Midbrain (tissue), 1 donor: ENCODE measurements around the gene HOXB3.

Experiments used
- DNase-seq: peaks from one replicate; lab custom pipeline; 2025; lab: John Stamatoyannopoulos, UW

Gene HOXB3

DNA sequence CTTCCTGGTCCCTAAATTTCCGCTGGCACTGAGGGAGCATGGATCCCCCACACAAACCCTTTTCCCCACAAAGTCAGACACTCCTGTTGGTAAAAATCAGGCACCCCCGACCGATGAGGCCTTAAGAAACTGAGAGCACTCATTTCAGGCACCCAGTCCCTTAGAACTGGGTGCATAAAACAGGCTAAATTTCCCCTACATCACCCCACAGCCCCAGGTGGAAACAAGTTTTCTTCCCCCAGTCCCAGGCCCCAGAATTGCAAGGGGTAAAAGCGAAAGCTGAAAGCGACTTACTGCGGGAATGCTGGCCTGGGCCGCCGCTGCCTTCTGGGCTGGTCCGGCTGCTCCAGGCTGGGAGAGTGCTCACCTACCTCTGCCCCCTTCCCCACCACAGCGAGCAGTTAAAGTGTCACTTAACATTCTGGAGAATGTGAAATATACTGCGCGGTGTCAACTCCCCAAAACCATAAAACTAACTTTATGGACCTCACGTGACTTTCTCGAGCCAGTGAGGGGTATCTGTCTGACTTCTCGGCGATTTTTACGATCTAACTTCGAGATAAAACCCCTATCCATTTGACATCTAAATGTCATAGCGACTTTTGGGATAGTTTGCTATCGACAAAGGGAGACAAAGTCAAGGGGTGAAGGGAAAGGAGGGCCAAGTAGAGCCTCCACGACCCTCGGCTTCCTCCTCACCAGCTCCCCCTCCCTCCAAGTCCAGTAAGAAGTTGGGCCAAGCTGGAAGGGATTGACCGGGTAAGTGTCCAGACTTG is at the start of gene HOXB3:
TSS of gene HOXB3 (minus strand) at position 411 of the 776 bp plus-strand sequence. CDS start 37,767 bp downstream, outside the sequence.
- DNase-seq: no peak

DNA sequence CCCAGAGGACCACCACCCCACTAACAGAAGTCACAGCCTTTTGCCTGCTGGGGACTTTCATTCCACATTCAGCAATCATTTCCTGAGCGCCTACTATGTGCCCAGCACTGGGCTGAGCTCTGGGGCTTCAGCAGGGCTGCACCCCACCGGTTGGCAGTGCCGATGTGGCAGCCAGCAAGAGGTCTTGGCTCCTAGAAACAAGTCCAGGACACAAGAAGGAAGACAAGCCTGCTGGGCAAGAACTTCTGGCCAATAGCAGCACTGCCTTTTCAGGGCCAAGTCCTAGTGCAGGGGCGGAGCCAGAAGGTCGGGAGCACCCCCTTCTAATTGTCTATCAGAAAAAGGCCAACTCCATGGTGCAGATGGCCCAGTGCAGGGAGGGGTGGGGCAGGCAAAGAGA is 49.1 kb upstream of the HOXB3 start:
- DNase-seq: no peak

DNA sequence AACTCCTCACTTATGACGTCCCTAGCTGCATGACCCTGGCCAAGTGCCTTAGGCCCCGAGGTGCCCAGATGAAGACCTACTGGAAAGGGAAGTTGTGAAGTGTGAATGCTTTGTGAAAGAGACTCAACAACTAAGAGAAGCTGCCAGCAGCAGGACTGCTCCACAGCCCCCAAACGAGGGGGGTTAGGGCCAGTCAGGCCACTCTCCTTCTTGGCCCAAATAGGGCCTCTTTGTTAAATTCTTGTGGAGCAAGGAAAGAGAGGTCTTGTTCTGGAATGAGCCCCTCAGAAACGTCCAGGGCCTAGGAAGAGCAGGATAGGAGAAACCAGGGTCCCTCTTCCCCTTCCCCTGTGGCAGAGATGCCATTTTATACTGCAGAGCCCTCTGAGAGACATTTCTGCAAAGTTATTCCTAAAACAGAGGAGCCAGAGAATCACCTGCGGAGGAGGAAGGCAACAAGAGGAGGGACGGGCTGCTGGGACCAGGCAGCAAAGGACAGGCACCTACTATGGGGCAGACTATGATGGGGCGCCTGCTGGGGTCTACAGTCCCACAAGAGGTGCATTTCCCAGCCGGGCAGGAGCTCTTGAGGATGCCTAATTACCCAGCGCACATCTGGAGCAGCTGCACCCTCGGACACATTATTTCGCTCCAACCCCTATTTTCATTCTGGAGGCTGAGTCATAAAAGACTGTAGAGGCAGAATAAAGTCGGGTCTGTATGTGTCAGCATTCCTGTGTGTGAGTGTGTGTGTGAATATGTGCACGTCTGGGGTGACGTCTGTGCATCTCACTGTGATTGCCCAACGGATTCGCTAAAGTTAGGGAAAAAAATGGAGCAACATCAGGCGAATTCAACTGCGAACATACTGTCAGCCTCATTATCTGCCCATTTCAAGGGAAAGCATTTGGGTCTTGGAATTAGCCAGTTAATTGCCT is 47.6 kb upstream of the HOXB3 start:
- no peak for DNase-seq

GRCh38 chr17:48636177-48637018 is 46.4 kb upstream of the HOXB3 start:
- no peak for DNase-seq

- no peak for DNase-seq
Measured at GRCh38 chr17:48634493-48635208, 44.6 kb upstream of the HOXB3 start.

GRCh38 chr17:48633266-48633677 is 43.2 kb upstream of the HOXB3 start:
- DNase-seq: no peak

DNA sequence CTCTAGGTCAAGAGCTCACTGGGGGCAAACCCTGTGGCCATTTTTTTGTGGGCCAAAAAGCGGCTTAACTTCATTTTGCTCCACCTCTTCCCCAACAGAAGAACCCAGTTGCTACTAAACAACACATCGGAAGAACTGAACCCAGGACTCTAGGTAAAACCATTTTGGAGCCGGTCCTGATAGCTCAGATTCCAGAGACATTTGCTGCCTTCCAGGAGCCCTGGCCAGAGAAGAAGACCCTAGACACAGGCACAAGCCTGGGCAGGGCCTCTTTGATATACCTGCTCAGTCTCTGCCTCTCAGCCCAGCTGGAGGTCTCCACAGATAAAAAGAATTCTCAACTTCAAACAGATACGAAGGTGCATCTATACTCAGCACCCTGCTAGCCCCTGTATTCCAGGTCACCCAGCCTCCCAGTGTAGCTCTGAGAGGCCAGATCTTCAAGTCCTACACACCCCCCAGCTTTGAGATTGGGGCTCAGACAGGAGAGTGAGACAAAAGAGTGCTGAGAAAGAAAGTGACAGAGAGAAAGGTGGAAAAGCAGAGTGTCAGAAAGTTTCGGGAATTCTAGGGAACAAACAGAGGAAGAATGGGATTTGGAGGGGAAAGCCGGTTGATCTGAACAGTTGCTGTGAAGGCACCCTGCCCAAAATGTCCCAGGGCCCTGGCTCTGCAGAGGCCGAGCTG is 42.7 kb upstream of the HOXB3 start:
- DNase-seq: no peak

- no peak for DNase-seq
Measured at GRCh38 chr17:48631693-48632578, 41.9 kb upstream of the HOXB3 start.

GRCh38 chr17:48630925-48631692 is 41.1 kb upstream of the HOXB3 start:
- DNase-seq: no peak

DNA sequence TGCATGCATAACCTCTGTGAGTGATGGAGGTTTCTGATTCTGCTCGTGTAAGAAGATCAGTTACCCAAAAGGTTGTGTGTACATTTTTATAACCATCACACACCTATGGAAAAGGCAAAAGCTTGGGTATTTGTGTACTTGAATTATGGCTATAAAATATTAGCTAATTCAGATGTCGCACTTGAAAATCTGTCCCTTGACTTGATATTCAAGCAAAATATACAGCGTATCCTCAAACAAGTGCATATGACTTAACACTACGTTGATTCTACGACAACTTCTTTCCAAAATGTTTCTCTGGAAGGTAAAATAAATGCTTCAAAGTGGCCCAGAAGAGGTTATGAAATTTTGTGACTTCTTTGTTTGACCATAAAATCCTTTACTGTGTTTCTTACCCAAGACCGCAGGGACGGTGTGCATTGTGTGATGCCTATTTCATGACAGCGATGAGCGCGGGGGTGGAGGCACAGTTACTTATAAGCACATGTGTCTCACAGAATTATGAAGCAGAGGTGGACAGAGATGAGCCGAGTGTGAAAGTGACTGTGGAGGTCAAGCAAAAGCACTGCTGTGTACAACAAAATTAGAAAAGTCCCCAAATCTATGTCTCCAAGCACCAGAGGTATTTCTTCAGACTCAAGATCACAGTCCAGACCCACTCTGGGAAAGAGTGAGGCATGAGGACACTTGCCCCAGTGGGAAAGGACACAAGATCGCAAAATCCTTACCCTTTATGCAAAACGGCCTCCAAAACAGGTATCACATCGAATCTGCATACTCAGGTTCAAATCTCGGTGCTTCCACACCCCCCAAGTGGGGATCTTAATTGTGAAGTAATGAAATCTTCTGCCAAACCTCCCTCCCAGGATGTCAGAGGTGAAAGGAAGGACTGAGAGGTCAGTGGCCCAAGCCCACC is 40.2 kb upstream of the HOXB3 start:
- DNase-seq: no peak

GRCh38 chr17:48629411-48629759 is 39.3 kb upstream of the HOXB3 start:
- DNase-seq: no peak

GRCh38 chr17:48628649-48629410 is 38.8 kb upstream of the HOXB3 start:
- DNase-seq: no peak

DNA sequence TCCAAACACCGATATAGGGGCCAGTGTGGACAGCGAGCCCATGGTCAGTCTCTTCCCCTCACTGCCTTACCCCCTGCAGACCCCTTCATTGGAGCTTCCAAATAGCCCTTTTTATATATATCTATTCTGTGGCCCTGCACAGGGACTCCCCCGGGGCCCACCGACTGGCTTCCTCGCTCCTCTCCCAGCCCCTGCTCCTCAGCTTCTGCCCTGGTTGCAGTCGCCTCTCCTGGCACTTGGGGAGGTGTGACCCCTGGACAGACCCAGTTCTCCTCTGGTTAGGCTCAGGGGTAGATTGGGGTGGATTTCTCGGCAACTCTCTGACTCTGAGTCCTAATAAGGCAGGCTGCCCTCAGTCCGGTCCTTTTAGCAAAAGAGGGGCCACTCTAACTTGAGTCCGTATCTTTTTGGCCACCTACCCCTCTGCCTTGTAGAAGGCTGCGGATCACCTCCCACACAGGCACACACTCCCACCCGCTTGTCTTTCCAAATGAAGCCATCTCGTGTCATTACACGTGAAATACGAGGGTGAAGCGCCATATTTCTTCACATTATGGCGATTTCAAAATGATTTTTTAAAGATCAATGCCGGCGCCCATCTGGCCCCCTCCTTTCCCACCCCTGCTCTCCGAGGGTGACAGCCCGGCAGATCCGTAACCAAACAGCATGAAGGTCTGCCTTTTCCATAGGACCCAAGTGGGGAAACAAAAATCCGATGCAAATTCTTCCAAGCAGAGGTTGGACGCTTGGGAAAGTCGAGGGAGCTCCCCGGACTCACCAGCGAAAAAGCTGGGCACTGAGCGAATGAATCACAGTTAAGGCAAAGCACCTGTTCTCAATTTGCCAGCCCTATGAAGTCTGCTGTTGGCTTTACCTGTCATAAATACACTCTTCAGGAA is 37.8 kb upstream of the HOXB3 start:
- no peak for DNase-seq

GRCh38 chr17:48627118-48627597 is 37.1 kb upstream of the HOXB3 start:
- no peak for DNase-seq

DNA sequence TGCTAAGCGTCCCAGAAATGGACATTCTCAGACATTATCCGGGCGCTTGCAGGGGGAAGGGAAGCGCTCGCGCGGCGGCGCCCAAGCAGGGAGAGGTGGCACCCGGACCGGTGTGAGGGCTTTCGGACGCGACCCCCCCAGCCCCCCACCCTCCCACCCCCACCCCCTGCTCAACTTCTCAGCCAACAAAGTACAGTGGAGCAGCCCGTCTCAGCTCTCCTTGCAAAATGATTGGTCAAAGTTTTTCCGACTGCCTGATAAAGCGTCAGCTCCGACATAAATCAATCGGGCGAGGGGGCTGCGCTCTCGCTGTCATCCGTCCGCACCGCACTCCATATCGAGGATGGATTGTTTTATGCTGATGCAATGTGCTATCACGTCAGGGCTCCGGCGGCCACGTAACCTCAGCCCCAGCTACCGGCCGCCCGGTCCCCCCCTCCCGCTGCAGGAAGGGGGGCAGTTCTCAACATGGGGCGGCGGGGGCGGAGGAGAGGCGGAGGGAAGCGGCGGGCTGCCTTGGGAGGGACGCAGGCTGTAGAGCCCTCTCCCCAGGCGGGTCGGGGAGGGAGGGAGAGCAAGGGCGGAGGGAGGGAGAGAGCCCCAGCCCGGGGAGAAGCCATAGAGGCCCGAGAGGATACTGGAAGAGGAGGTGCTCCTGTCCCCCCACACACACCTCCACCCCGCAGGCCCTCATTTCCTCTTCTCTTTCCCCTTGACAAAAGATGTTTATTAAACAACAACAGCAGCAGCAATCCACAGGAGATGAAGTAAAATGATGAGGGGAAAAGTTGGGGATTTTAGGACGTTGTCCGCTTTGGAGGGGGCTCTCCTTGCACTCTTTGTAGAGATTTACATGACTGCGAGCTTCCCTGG is 36.4 kb upstream of the HOXB3 start, which contains the start of gene HOXB9:
TSS of gene HOXB9 (minus strand) at position 114 of the 873 bp plus-strand sequence. CDS start at position 25, 89 bp downstream.
- DNase-seq: no peak
